WTC11 (cell line): Measurements from ENCODE around the gene HMX1.

Experiments
- ATF1 ChIP-seq: sonication (generic); formaldehyde crosslinking; IDR thresholded peaks from 2 replicates; pipeline ENCODE4 v1.8.1; 2023; ENCODE audit warnings: mild to moderate bottlenecking, moderate library complexity, missing genetic modification reagents
- CREM ChIP-seq: sonication (generic); formaldehyde crosslinking; IDR thresholded peaks from 2 replicates; pipeline ENCODE4 v1.8.1; 2022; ENCODE audit warnings: mild to moderate bottlenecking, missing genetic modification reagents, moderate library complexity
- CTCF ChIP-seq: fragments of 200-600 bp; IDR thresholded peaks from 2 replicates; pipeline ENCODE4 v1.8.0; 2022; ENCODE audit warnings: antibody characterized with exemption
- E2F5 ChIP-seq: sonication (generic); formaldehyde crosslinking; IDR thresholded peaks from 2 replicates; pipeline ENCODE4 v1.8.1; 2022; ENCODE audit warnings: mild to moderate bottlenecking, moderate library complexity, missing genetic modification reagents
- ETV6 ChIP-seq: sonication (generic); formaldehyde crosslinking; IDR thresholded peaks from 2 replicates; pipeline ENCODE4 v1.8.1; 2022; ENCODE audit warnings: mild to moderate bottlenecking, missing genetic modification reagents
- ZNF232 ChIP-seq: sonication (generic); formaldehyde crosslinking; IDR thresholded peaks from 2 replicates; pipeline ENCODE4 v1.8.0; 2022; ENCODE audit warnings: mild to moderate bottlenecking, missing genetic modification reagents

- TF ChIP-seq CTCF (no peak), ZNF232 (no peak), CREM (CRISPR knock-in tag) (no peak), ETV6 (CRISPR knock-in tag) (no peak), ATF1 (CRISPR knock-in tag) (no peak), E2F5 (no peak)
Measured at GRCh38 chr4:8856835-8857621, 14.6 kb downstream of the HMX1 start.
